OCI-LY3 (cell line): ENCODE results near the gene AKAP11.

ENCODE experiments used
- H2AFZ ChIP-seq: fragments of 200-600, 300-600 bp; shearing (Covaris generic); 2 replicates; pipeline ENCODE4 v1.6.0; 2014; ENCODE audit warnings: antibody characterized with exemption, low read depth, low read length
- H3K27ac ChIP-seq: fragments of 200-600, 300-600 bp; sonication (generic); 2 replicates; pipeline ENCODE4 v1.5.1; 2014; ENCODE audit warnings: mild to moderate bottlenecking, low read length, moderate library complexity, mixed read lengths
- H3K27me3 ChIP-seq: fragments of 200-600, 300-600 bp; sonication (generic); 2 replicates; pipeline ENCODE4 v1.6.1; 2014; ENCODE audit warnings: low read depth, low read length, mixed read lengths
- H3K36me3 ChIP-seq: fragments of 200-600, 300-600 bp; sonication (generic); replicated peaks from 2 replicates; pipeline ENCODE3; 2014; ENCODE audit warnings: low read depth, low read length, mixed read lengths
- H3K4me1 ChIP-seq: fragments of 300-600, 200-600 bp; sonication (generic); 2 replicates; pipeline ENCODE4 v1.6.1; 2014; ENCODE audit warnings: low read length, mixed read lengths
- H3K4me2 ChIP-seq: fragments of 200-600, 300-600 bp; sonication (generic); 2 replicates; pipeline ENCODE4 v1.6.1; 2014; ENCODE audit warnings: low read length, mixed read lengths
- H3K4me3 ChIP-seq: fragments of 300-600, 200-600 bp; sonication (generic); 2 replicates; pipeline ENCODE4 v1.5.1; 2014; ENCODE audit warnings: antibody characterized with exemption, mild to moderate bottlenecking, low read length, moderate library complexity
- H3K79me2 ChIP-seq: fragments of 300-600, 200-600 bp; shearing (Covaris generic); 2 replicates; pipeline ENCODE4 v1.6.1; 2014; ENCODE audit warnings: mild to moderate bottlenecking, low read length, mixed read lengths
- H3K9ac ChIP-seq: fragments of 300-600, 200-600 bp; shearing (Covaris generic); 2 replicates; pipeline ENCODE4 v1.6.0; 2014; ENCODE audit warnings: mild to moderate bottlenecking, low read length, moderate library complexity
- H3K9me3 ChIP-seq: fragments of 200-600, 300-600 bp; shearing (Covaris generic); 2 replicates; pipeline ENCODE4 v1.6.1; 2014; ENCODE audit warnings: low read length, mixed read lengths; ENCODE audit not compliant: insufficient read depth
- H4K20me1 ChIP-seq: fragments of 200-600, 300-600 bp; sonication (generic); 2 replicates; pipeline ENCODE4 v1.6.1; 2016; ENCODE audit warnings: low read length, mixed read lengths; ENCODE audit not compliant: insufficient read depth
- EZH2phosphoT487 ChIP-seq: fragments of 200-600 bp; shearing (Covaris generic); IDR thresholded peaks from 2 replicates; pipeline ENCODE4 v1.6.1; 2018; ENCODE audit warnings: antibody characterized with exemption, mixed run types, low read depth
- TF ChIP-seq, protein P1 (sequence below): fragments of 200-600, 300-600 bp; sonication (generic); IDR thresholded peaks from 2 replicates; pipeline ENCODE4 v1.5.1; 2014; ENCODE audit warnings: antibody characterized with exemption, low read length, low read depth

AKAP11 gene

DNA sequence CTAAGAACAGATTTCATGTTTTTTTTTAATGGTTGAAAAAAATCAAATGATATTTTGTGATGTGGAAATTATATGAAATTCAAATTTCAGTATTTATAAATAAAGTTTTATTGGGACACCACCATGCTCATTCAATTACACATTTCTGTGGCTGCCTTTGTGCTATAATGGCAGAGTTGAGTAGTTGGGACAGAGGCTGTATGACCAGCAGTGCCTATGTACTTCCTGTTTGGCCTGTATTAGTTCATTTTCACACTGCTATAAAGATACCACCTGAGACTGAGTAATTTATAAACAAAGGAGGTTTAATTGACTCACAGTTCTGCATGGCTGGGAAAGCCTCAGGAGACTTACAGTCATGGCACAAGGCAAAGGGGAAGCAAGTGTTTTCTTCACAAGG is 33.6 kb downstream of the AKAP11 start:
- H3K36me3 ChIP-seq = peaks cover 75% of the 10 kb centered on the region
- no peak overlapping the region for H3K4me3 ChIP-seq
- H3K9ac ChIP-seq = no peak overlapping the region
- TF ChIP-seq, protein P1, sequence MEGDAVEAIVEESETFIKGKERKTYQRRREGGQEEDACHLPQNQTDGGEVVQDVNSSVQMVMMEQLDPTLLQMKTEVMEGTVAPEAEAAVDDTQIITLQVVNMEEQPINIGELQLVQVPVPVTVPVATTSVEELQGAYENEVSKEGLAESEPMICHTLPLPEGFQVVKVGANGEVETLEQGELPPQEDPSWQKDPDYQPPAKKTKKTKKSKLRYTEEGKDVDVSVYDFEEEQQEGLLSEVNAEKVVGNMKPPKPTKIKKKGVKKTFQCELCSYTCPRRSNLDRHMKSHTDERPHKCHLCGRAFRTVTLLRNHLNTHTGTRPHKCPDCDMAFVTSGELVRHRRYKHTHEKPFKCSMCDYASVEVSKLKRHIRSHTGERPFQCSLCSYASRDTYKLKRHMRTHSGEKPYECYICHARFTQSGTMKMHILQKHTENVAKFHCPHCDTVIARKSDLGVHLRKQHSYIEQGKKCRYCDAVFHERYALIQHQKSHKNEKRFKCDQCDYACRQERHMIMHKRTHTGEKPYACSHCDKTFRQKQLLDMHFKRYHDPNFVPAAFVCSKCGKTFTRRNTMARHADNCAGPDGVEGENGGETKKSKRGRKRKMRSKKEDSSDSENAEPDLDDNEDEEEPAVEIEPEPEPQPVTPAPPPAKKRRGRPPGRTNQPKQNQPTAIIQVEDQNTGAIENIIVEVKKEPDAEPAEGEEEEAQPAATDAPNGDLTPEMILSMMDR = no peak
- TF ChIP-seq EZH2phosphoT487 = no peak
- H3K27me3 ChIP-seq = no peaks in the 10 kb centered on the region
- no peaks in the 10 kb centered on the region for H3K79me2 ChIP-seq
- no peaks in the 10 kb centered on the region for H3K4me1 ChIP-seq
- H3K27ac ChIP-seq = no peak overlapping the region
- H3K4me2 ChIP-seq = no peak overlapping the region
- no peak overlapping the region for H2AFZ ChIP-seq
- no peaks in the 10 kb centered on the region for H4K20me1 ChIP-seq
- H3K9me3 ChIP-seq = no peaks in the 10 kb centered on the region

DNA sequence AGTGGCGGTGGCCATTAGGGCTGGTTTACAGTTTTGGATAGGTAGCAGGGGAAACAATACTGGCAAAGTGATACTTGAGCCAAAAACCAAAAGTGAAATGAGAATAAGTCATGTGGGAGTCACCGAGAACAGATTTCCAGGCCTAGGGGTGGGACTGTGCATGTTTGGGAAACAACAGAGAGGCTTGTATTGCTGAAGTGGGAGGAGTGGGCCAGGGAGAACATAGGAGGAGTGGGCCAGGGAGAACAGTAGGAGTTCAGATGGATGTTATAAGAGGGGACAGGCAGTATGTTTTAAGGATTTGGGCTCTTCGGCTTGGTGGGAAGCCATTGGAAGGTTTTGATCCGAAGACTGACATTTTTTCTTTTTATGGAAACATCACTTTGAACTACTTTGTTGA is 35.5 kb downstream of the AKAP11 start:
- Histone ChIP-seq H3K9ac (no peak overlapping the region), H3K27ac (no peak overlapping the region), H3K36me3 (peaks cover 63% of the 10 kb centered on the region), H3K27me3 (no peaks in the 10 kb centered on the region), H2AFZ (no peak overlapping the region), H3K79me2 (no peaks in the 10 kb centered on the region), H3K4me2 (no peak overlapping the region), H3K4me1 (no peaks in the 10 kb centered on the region), H3K4me3 (no peak overlapping the region), H3K9me3 (no peaks in the 10 kb centered on the region), H4K20me1 (no peaks in the 10 kb centered on the region)
- TF ChIP-seq, protein P1 = no peak
- TF ChIP-seq EZH2phosphoT487 = no peak

DNA sequence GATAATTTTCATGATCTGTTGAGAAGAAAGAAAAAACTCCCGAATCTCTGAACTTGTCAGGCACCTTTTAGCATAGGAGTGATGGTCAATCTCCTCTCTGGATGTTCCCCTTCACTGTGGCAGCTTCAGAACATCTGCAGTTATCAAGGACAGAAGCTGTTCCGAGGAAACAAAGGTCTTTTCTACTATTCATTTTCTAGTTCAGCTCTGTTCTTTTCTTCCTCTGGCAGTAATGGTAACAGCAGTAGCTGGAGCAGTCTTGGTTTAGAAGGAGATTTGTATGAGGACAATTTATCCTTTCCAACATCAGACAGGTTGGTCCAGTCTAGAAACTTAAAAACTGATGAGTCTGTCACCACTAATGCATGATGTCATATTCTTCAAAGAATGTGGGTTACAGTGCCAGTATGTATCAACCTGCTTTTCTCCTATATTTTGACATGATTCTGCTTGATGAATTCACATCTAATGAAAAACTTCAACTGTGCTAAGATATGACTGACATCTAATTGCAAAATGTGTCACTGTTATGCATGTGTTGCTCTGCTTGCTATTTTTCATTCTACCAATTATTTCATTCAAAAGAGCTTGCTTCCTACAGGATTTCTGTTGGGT is 41.0 kb downstream of the AKAP11 start:
- H4K20me1 ChIP-seq = no peaks in the 10 kb centered on the region
- H2AFZ ChIP-seq = no peak overlapping the region
- peaks cover 33% of the 10 kb centered on the region for H3K36me3 ChIP-seq
- no peaks in the 10 kb centered on the region for H3K79me2 ChIP-seq
- no peaks in the 10 kb centered on the region for H3K9me3 ChIP-seq
- no peaks in the 10 kb centered on the region for H3K4me1 ChIP-seq
- H3K4me3 ChIP-seq = no peak overlapping the region
- no peak for TF ChIP-seq EZH2phosphoT487
- TF ChIP-seq, protein P1 = no peak
- H3K27ac ChIP-seq = no peak overlapping the region
- H3K27me3 ChIP-seq = no peaks in the 10 kb centered on the region
- H3K9ac ChIP-seq = no peak overlapping the region
- H3K4me2 ChIP-seq = no peak overlapping the region

DNA sequence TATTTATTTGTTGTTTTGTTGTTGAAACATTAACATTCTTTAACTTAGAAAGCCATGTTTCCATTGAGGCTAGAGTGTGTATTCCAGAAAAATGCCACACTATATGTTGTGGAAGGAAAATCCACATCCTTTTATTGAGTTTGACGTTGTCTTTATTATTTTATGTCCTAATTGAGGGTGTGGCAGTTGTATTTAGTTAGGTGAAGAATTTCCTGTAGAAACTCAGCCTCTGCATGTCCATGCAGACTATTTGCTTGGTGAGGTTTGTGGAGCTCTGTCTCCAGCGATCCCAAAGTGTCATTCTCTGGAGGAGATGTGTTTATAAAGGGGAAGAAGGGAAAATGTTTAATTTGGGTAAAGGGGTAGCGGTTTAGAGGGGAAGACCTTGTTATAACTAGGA is 46.6 kb downstream of the AKAP11 start:
- Histone ChIP-seq H3K27me3 (no peaks in the 10 kb centered on the region), H3K79me2 (no peaks in the 10 kb centered on the region), H3K9ac (no peak overlapping the region), H3K9me3 (no peaks in the 10 kb centered on the region), H3K4me2 (no peak overlapping the region), H4K20me1 (no peaks in the 10 kb centered on the region), H3K36me3 (peaks cover 14% of the 10 kb centered on the region), H2AFZ (no peak overlapping the region), H3K27ac (no peak overlapping the region), H3K4me3 (no peak overlapping the region), H3K4me1 (no peaks in the 10 kb centered on the region)
- TF ChIP-seq, protein P1 = no peak
- no peak for TF ChIP-seq EZH2phosphoT487
